HG02943 (cell line): ENCODE results near the gene GABRG2.

Source experiments
- ATAC-seq: cut with Tn5 transposase; IDR thresholded peaks from one replicate; pipeline ENCODE4 v1.9.1; 2021; ENCODE audit warnings: mild to moderate bottlenecking, low read depth, moderate library complexity; ENCODE audit not compliant: unreplicated experiment

Gene GABRG2

DNA sequence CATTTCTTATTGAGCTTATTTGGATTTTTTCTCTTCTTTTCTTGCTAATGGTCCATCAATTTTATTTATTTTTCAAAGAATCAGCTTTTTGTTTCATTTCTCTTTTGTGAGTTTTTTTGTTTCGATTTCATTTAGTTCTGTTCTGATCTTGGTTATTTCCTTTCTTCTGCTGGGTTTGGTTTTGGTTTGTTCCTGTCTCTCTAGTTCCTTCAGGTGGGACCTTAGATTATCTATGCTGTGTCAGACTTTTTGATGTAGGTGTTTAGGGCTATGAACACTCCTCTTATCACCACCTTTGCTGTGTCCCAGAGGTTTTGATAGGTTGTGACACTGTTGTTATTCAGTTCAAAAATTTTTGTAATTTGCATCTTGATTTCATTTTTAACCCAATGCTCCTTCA is 119.8 kb downstream of the GABRG2 start:
- no peak for ATAC-seq

- ATAC-seq: no peak
These were observed 122.1 kb downstream of the GABRG2 start for GRCh38 chr5:162189719-162190118.

- no peak for ATAC-seq
These were observed 125.4 kb downstream of the GABRG2 start for GRCh38 chr5:162193012-162193411.

DNA sequence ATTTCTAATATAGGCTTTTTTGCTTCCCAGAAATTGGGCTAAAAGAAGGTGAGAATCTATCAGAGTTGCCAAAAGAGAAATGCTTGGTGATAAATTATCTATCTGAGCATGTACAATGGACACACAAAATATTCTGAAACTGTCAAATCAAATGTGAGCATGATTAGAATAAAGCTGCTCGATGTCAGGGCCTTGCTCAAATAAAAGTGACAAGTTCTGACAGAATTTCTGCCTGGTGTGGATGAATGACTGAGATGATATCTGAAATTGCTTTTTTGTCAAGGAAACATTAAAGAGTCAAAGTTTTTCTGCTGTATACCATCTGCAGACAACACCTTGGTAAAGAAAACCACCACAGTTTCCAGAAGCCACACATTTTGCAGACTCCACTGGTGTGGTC is 128.8 kb downstream of the GABRG2 start:
- ATAC-seq: no peak

GRCh38 chr5:162202285-162202880 is 134.8 kb downstream of the GABRG2 start:
- no peak for ATAC-seq
